Measurements from ENCODE around the gene NRL. TPM values are rescaled to one million over a fixed set of nuclear protein-coding genes. Genes with fewer than 3 reads are reported as not detected.

Gene NRL
- total RNA-seq, 1 experiment from 2014 or later = 1.3 TPM

GRCh38 chr14:24129410-24129998 is 14.8 kb upstream of the NRL start:
- ATAC-seq (no peak), DNase-seq (ENCODE audit: low spot score) (no peak)
- H3K27me3 Mint-ChIP-seq (ENCODE audit: low read depth) = no peaks in the 10 kb centered on the region; the same call in 1 of the 2 replicates
- POLR2A ChIA-PET = interaction anchor here (0.8 kb wide), 1 partner anchor 15 kb away, joined by 5 read pairs; the partner anchor contains the start of genes DCAF11 and NRL
- no peaks in the 10 kb centered on the region for H3K36me3 Mint-ChIP-seq
- no peak overlapping the region for H3K4me3 Mint-ChIP-seq
- TF ChIP-seq ELF4 (CRISPR knock-in tag; IDR thresholded peaks at IDR 0.05; ENCODE audit: low read depth) = no peak
- TF ChIP-seq IRF2 (CRISPR knock-in tag; IDR thresholded peaks at IDR 0.05; ENCODE audit: borderline replicate concordance, low read depth) = no peak
- TF ChIP-seq ZNF396 (CRISPR knock-in tag; IDR thresholded peaks at IDR 0.05; ENCODE audit: borderline replicate concordance) = no peak
- no peak for TF ChIP-seq ERG (CRISPR knock-in tag; IDR thresholded peaks at IDR 0.05)
- TF ChIP-seq ETV6 (CRISPR knock-in tag; IDR thresholded peaks at IDR 0.05) = no peak
- no peak for TF ChIP-seq USF2 (CRISPR knock-in tag; IDR thresholded peaks at IDR 0.05)
- no peak for TF ChIP-seq MYBL2 (CRISPR knock-in tag; IDR thresholded peaks at IDR 0.05)
- TF ChIP-seq CTCF (IDR thresholded peaks at IDR 0.05) = no peak
- TF ChIP-seq PREB (CRISPR knock-in tag; IDR thresholded peaks at IDR 0.05; ENCODE audit: borderline replicate concordance) = no peak
- no peak for TF ChIP-seq EMX1 (CRISPR knock-in tag; IDR thresholded peaks at IDR 0.05)
- no peak for TF ChIP-seq ATF1 (CRISPR knock-in tag; IDR thresholded peaks at IDR 0.05)
- TF ChIP-seq FOXK1 (CRISPR knock-in tag; IDR thresholded peaks at IDR 0.05) = no peak
- TF ChIP-seq NR3C1 (CRISPR knock-in tag; conservative IDR thresholded peaks at IDR 0.05; ENCODE audit: low read depth) = no peak
- no peak for TF ChIP-seq NFATC4 (CRISPR knock-in tag; IDR thresholded peaks at IDR 0.05)
- TF ChIP-seq FOXP4 (CRISPR knock-in tag; IDR thresholded peaks at IDR 0.05) = no peak
- TF ChIP-seq TEAD4 (CRISPR knock-in tag; IDR thresholded peaks at IDR 0.05) = no peak
- no peaks in the 10 kb centered on the region for H3K9me3 Mint-ChIP-seq
- H3K27ac Mint-ChIP-seq = no peak overlapping the region
- peaks cover 4% of the 10 kb centered on the region for H3K4me1 Mint-ChIP-seq
- CTCF ChIA-PET = interaction anchor here (1.3 kb wide), 1 partner anchor 32 kb away, joined by 6 read pairs; the partner anchor contains the start of gene IRF9

- ChIA-PET POLR2A (interaction anchor here (0.7 to 1.8 kb wide), 4 partner anchors 8 to 143 kb away, joined by 3 to 6 read pairs (median 3); partner anchors contain the start of genes DCAF11, IRF9, NRL and PSME1), CTCF (interaction anchor here (0.6 to 1.6 kb wide), 4 partner anchors 8 to 649 kb away, joined by 3 to 4 read pairs (median 4); partner anchors contain the start of genes IRF9 and PSME1)
- Mint-ChIP-seq H3K36me3 (peaks cover 8% of the 10 kb centered on the region; the same call in 1 of the 2 replicates), H3K27me3 (ENCODE audit: low read depth) (no peaks in the 10 kb centered on the region), H3K4me3 (no peak overlapping the region), H3K27ac (no peak overlapping the region), H3K4me1 (peaks cover 4% of the 10 kb centered on the region), H3K9me3 (no peaks in the 10 kb centered on the region)
- DNase-seq (ENCODE audit: low spot score) = no peak
- no peak for ATAC-seq
- TF ChIP-seq PRDM15 (CRISPR knock-in tag; IDR thresholded peaks at IDR 0.05) = no peak
- TF ChIP-seq RELA (CRISPR knock-in tag; IDR thresholded peaks at IDR 0.05; ENCODE audit: borderline replicate concordance) = no peak
- TF ChIP-seq ATF3 (CRISPR knock-in tag; conservative IDR thresholded peaks at IDR 0.05) = no peak
- no peak for TF ChIP-seq MYBL2 (CRISPR knock-in tag; IDR thresholded peaks at IDR 0.05)
- no peak for TF ChIP-seq ZMAT4 (CRISPR knock-in tag; IDR thresholded peaks at IDR 0.05)
- no peak for TF ChIP-seq IRF1 (CRISPR knock-in tag; IDR thresholded peaks at IDR 0.05)
- no peak for TF ChIP-seq GTF2I (CRISPR knock-in tag; conservative IDR thresholded peaks at IDR 0.05)
- no peak for TF ChIP-seq IRF2 (CRISPR knock-in tag; IDR thresholded peaks at IDR 0.05; ENCODE audit: borderline replicate concordance, low read depth)
Measured at GRCh38 chr14:24127673-24128072, 12.9 kb upstream of the NRL start.
